Measurements from ENCODE around the gene ADGRG6. TPM values are rescaled to one million over a fixed set of nuclear protein-coding genes. Genes with fewer than 3 reads are reported as not detected.

The ADGRG6 gene
- polyA plus RNA-seq, 1 of the 3 experiments (the other 2 are of a cell fraction) = 61.5 TPM

DNA sequence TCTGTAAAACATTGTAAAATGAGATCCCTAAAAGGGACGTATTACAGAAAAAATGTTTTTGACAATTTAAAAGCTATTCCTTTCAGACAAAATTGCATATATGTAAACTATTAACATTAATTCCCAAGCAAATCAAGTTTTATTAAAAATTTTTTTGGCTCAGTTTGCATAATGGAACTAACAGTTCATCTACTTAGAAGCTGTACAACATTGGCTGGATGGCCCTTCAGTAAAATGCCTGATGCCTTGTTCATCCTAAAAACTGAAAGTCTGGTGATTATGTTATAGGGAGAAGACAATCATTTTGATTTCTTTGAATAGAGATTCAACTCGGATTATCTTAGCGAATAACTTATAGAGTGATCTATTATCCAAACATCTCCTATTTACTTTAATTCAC, 52.8 kb downstream of the ADGRG6 start:
- no peak overlapping the region for H3K4me2 ChIP-seq
- H4K20me1 ChIP-seq (ENCODE audit: insufficient read depth) = no peaks in the 10 kb centered on the region
- WGBS (ENCODE audit: low lambda C conversion rate) = 38% methylated on average over 3 of the region's 3 CpGs
- POLR2A ChIA-PET = no interaction called here
- peaks cover 86% of the 10 kb centered on the region for H3K79me2 ChIP-seq (ENCODE audit: insufficient read depth)
- H3K27ac ChIP-seq (ENCODE audit: low read depth in 2 of 2, low read length in 1 of 2) = peak overlapping the region; percentile 59 to 79; a peak in 3 of 4 replicates
- peaks cover 47% of the 10 kb centered on the region for H3F3A ChIP-seq (replicated peaks; ENCODE audit: insufficient read depth)
- H3K36me3 ChIP-seq (replicated peaks in 1 of 2; ENCODE audit: control insufficient read depth in 1 of 2, insufficient read depth in 2 of 2, low read length in 1 of 2) = peaks cover 0 to 13% of the 10 kb centered on the region in 2 experiments
- DNase-seq = no peak
- H3K4me3 ChIP-seq (ENCODE audit: low read depth in 2 of 2, low read length in 1 of 2) = no peak overlapping the region
- TF ChIP-seq TAF1 (IDR thresholded peaks at IDR 0.05; ENCODE audit: borderline replicate concordance, low read depth, low read length) (no peak), MEF2A (IDR thresholded peaks at IDR 0.05; ENCODE audit: borderline replicate concordance, low read depth) (no peak), RCOR1 (IDR thresholded peaks at IDR 0.05; ENCODE audit: low read length) (no peak), EP300 (IDR thresholded peaks at IDR 0.05; ENCODE audit: borderline replicate concordance in 1 of 2, low read depth in 1 of 2, low read length in 1 of 2) (no peak), FOXJ3 (CRISPR knock-in tag; IDR thresholded peaks at IDR 0.05) (no peak), GATA2 (CRISPR knock-in tag; IDR thresholded peaks at IDR 0.05) (no peak), NRF1 (IDR thresholded peaks at IDR 0.05; ENCODE audit: low read depth, low read length) (no peak), JUND (IDR thresholded peaks at IDR 0.05) (no peak), TCF12 (IDR thresholded peaks at IDR 0.05) (no peak), YY1 (IDR thresholded peaks at IDR 0.05; ENCODE audit: low read depth) (no peak), SMC3 (IDR thresholded peaks at IDR 0.05; ENCODE audit: low read depth, low read length) (no peak), GABPA (IDR thresholded peaks at IDR 0.05; ENCODE audit: low read depth) (no peak), SIN3A (IDR thresholded peaks at IDR 0.05; ENCODE audit: borderline replicate concordance, low read depth, low read length) (no peak), FOSL2 (IDR thresholded peaks at IDR 0.05; ENCODE audit: borderline replicate concordance, low read depth) (no peak)
- TF ChIP-seq, protein P1, sequence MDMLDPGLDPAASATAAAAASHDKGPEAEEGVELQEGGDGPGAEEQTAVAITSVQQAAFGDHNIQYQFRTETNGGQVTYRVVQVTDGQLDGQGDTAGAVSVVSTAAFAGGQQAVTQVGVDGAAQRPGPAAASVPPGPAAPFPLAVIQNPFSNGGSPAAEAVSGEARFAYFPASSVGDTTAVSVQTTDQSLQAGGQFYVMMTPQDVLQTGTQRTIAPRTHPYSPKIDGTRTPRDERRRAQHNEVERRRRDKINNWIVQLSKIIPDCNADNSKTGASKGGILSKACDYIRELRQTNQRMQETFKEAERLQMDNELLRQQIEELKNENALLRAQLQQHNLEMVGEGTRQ (IDR thresholded peaks at IDR 0.05; ENCODE audit: borderline replicate concordance, low read depth, low read length) = no peak
- TF ChIP-seq, protein P2, sequence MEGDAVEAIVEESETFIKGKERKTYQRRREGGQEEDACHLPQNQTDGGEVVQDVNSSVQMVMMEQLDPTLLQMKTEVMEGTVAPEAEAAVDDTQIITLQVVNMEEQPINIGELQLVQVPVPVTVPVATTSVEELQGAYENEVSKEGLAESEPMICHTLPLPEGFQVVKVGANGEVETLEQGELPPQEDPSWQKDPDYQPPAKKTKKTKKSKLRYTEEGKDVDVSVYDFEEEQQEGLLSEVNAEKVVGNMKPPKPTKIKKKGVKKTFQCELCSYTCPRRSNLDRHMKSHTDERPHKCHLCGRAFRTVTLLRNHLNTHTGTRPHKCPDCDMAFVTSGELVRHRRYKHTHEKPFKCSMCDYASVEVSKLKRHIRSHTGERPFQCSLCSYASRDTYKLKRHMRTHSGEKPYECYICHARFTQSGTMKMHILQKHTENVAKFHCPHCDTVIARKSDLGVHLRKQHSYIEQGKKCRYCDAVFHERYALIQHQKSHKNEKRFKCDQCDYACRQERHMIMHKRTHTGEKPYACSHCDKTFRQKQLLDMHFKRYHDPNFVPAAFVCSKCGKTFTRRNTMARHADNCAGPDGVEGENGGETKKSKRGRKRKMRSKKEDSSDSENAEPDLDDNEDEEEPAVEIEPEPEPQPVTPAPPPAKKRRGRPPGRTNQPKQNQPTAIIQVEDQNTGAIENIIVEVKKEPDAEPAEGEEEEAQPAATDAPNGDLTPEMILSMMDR (IDR thresholded peaks at IDR 0.05) = no peak
- TF ChIP-seq, protein P3, sequence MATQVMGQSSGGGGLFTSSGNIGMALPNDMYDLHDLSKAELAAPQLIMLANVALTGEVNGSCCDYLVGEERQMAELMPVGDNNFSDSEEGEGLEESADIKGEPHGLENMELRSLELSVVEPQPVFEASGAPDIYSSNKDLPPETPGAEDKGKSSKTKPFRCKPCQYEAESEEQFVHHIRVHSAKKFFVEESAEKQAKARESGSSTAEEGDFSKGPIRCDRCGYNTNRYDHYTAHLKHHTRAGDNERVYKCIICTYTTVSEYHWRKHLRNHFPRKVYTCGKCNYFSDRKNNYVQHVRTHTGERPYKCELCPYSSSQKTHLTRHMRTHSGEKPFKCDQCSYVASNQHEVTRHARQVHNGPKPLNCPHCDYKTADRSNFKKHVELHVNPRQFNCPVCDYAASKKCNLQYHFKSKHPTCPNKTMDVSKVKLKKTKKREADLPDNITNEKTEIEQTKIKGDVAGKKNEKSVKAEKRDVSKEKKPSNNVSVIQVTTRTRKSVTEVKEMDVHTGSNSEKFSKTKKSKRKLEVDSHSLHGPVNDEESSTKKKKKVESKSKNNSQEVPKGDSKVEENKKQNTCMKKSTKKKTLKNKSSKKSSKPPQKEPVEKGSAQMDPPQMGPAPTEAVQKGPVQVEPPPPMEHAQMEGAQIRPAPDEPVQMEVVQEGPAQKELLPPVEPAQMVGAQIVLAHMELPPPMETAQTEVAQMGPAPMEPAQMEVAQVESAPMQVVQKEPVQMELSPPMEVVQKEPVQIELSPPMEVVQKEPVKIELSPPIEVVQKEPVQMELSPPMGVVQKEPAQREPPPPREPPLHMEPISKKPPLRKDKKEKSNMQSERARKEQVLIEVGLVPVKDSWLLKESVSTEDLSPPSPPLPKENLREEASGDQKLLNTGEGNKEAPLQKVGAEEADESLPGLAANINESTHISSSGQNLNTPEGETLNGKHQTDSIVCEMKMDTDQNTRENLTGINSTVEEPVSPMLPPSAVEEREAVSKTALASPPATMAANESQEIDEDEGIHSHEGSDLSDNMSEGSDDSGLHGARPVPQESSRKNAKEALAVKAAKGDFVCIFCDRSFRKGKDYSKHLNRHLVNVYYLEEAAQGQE (IDR thresholded peaks at IDR 0.05; ENCODE audit: low read depth, low read length) = no peak
- TF ChIP-seq, protein P4, sequence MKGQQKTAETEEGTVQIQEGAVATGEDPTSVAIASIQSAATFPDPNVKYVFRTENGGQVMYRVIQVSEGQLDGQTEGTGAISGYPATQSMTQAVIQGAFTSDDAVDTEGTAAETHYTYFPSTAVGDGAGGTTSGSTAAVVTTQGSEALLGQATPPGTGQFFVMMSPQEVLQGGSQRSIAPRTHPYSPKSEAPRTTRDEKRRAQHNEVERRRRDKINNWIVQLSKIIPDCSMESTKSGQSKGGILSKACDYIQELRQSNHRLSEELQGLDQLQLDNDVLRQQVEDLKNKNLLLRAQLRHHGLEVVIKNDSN (IDR thresholded peaks at IDR 0.05; ENCODE audit: borderline replicate concordance, low read depth) = no peak
- H3K9me2 ChIP-seq = no peaks in the 10 kb centered on the region
- no peaks in the 10 kb centered on the region for H3K27me3 ChIP-seq (ENCODE audit: insufficient read depth)
- H3K4me1 ChIP-seq (ENCODE audit: control insufficient read depth in 1 of 2, insufficient read depth in 2 of 2, low read depth in 1 of 2, low read length in 1 of 2) = peaks cover 0 to 4% of the 10 kb centered on the region in 2 experiments; a peak in 3 of 4 replicates
- H3K9ac ChIP-seq = no peak overlapping the region; the same call in 1 of the 2 replicates
- 0 out of 2 replicates have a peak overlapping the region, but pooled peaks have one; percentile 51 for H2AFZ ChIP-seq (ENCODE audit: low read depth)
- CTCF ChIA-PET = no interaction called here
- H3K9me3 ChIP-seq = peaks cover 10% of the 10 kb centered on the region; the same call in 1 of the 2 replicates
